Cardiac muscle cell (in vitro differentiated cells and primary cell): Measurements from ENCODE around the gene DLG2. TPM values are rescaled to one million over a fixed set of nuclear protein-coding genes. Genes with fewer than 3 reads are reported as not detected.
"Not testable (repeated sequence)": the region's sequence is repeated elsewhere in the genome, so short reads cannot be mapped to it uniquely, and the experiment has no call there.

ENCODE experiments used
- DNase-seq, 2 donors: peaks; one replicate each; pipeline versions ENCODE4 v3.0.0 to v3.0.0-alpha.2; 2010 to 2017; ENCODE audit warnings: low read depth in 1 of 2, low spot score in 1 of 2
- H3K27ac ChIP-seq: fragments of 200-600 bp; sonication (generic); 2 replicates; pipeline ENCODE4 v1.5.1; 2016
- H3K27me3 ChIP-seq: fragments of 200-600 bp; sonication (generic); 2 replicates; pipeline ENCODE4 v1.6.0; 2016; ENCODE audit warnings: control low read depth
- H3K36me3 ChIP-seq: fragments of 200-600 bp; sonication (generic); 2 replicates; pipeline ENCODE4 v1.5.1; 2016; ENCODE audit warnings: control low read depth
- H3K4me1 ChIP-seq: fragments of 200-600 bp; sonication (generic); 2 replicates; pipeline ENCODE4 v1.8.1; 2017; ENCODE audit warnings: low read depth, mild to moderate bottlenecking, mixed run types
- H3K4me3 ChIP-seq: fragments of 200-600 bp; sonication (generic); 2 replicates; pipeline ENCODE4 v1.5.1; 2016; ENCODE audit warnings: mild to moderate bottlenecking
- H3K9me3 ChIP-seq: fragments of 200-600 bp; sonication (generic); 2 replicates; pipeline ENCODE4 v1.5.1; 2017; ENCODE audit warnings: low read depth, mild to moderate bottlenecking, control low read depth
- polyA plus RNA-seq: library from polyadenylated mRNA; unstranded; fragments of >200 nt; fragmentation: Nextera tagmentation; extraction: Ambion mirVana; gene quantifications from 2 replicates; pipeline ENCODE4 v1.2.1, GENCODE V29; 2016
- total RNA-seq: library from RNA; depleted of rRNA; stranded (reverse); fragments of >200 nt; gene quantifications from 2 replicates; pipeline ENCODE4 v1.2.3, GENCODE V29; 2016
- TF ChIP-seq, protein P1 (sequence below): IDR thresholded peaks from 2 replicates; pipeline ENCODE4 v1.5.1; 2012; ENCODE audit warnings: low read depth, mild to moderate bottlenecking, low read length

Gene DLG2
- total and polyA plus RNA-seq, 2 experiments from 2014 or later: 3.5 to 15.9 TPM

GRCh38 chr11:85247797-85248196, 379.3 kb downstream of the DLG2 start:
- H3K27ac ChIP-seq: no peak overlapping the region
- TF ChIP-seq, protein P1, sequence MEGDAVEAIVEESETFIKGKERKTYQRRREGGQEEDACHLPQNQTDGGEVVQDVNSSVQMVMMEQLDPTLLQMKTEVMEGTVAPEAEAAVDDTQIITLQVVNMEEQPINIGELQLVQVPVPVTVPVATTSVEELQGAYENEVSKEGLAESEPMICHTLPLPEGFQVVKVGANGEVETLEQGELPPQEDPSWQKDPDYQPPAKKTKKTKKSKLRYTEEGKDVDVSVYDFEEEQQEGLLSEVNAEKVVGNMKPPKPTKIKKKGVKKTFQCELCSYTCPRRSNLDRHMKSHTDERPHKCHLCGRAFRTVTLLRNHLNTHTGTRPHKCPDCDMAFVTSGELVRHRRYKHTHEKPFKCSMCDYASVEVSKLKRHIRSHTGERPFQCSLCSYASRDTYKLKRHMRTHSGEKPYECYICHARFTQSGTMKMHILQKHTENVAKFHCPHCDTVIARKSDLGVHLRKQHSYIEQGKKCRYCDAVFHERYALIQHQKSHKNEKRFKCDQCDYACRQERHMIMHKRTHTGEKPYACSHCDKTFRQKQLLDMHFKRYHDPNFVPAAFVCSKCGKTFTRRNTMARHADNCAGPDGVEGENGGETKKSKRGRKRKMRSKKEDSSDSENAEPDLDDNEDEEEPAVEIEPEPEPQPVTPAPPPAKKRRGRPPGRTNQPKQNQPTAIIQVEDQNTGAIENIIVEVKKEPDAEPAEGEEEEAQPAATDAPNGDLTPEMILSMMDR: no peak

GRCh38 chr11:85238906-85239305, 388.2 kb downstream of the DLG2 start:
- Histone ChIP-seq H3K36me3 (no peaks in the 10 kb centered on the region), H3K9me3 (no peaks in the 10 kb centered on the region), H3K27ac (no peak overlapping the region), H3K4me1 (no peaks in the 10 kb centered on the region), H3K4me3 (no peak overlapping the region), H3K27me3 (no peaks in the 10 kb centered on the region)
- TF ChIP-seq, protein P1: no peak
- DNase-seq: no peak

More at GRCh38 chr11:85247797-85248196, 379.3 kb downstream of the DLG2 start:
- H3K9me3 ChIP-seq: no peaks in the 10 kb centered on the region
- H3K36me3 ChIP-seq: no peaks in the 10 kb centered on the region
- H3K4me3 ChIP-seq: no peak overlapping the region
- no peaks in the 10 kb centered on the region for H3K4me1 ChIP-seq
- H3K27me3 ChIP-seq: no peaks in the 10 kb centered on the region
- DNase-seq: no peak

- not testable (repeated sequence) for H3K4me1 ChIP-seq, H3K9me3 ChIP-seq, H3K4me3 ChIP-seq, DNase-seq, H3K36me3 ChIP-seq, H3K27me3 ChIP-seq, H3K27ac ChIP-seq
These were observed 389.1 kb downstream of the DLG2 start for GRCh38 chr11:85238038-85238437.

DNA sequence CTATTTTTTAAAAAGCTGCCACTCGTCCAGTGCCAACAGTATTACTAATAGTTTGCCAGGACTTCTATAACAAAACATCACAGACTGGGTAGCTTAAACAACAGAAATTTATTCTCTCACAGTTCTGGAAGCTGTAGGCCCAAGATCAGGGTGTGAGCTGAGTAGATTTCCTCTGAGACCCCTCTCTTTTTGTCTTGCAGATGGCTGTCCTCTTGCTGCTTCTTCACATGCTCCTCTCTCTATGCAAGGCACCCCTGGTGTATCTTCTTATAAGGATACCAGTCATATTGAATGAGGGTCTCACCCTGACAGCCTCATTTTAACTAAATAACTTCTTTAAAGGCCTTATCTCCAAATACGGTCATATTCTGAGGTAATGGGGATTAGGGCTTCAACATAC, 390.9 kb downstream of the DLG2 start:
- no peaks in the 10 kb centered on the region for H3K9me3 ChIP-seq
- DNase-seq: no peak
- H3K36me3 ChIP-seq: no peaks in the 10 kb centered on the region
- TF ChIP-seq, protein P1: no peak
- H3K4me3 ChIP-seq: no peak overlapping the region
- no peaks in the 10 kb centered on the region for H3K27me3 ChIP-seq
- H3K4me1 ChIP-seq: no peaks in the 10 kb centered on the region
- no peak overlapping the region for H3K27ac ChIP-seq

GRCh38 chr11:85232559-85232958, 394.6 kb downstream of the DLG2 start:
- no peaks in the 10 kb centered on the region for H3K36me3 ChIP-seq
- H3K4me3 ChIP-seq: no peak overlapping the region
- H3K9me3 ChIP-seq: no peaks in the 10 kb centered on the region
- no peaks in the 10 kb centered on the region for H3K27me3 ChIP-seq
- no peak overlapping the region for H3K27ac ChIP-seq
- TF ChIP-seq, protein P1: no peak
- no peak for DNase-seq
- no peaks in the 10 kb centered on the region for H3K4me1 ChIP-seq

DNA sequence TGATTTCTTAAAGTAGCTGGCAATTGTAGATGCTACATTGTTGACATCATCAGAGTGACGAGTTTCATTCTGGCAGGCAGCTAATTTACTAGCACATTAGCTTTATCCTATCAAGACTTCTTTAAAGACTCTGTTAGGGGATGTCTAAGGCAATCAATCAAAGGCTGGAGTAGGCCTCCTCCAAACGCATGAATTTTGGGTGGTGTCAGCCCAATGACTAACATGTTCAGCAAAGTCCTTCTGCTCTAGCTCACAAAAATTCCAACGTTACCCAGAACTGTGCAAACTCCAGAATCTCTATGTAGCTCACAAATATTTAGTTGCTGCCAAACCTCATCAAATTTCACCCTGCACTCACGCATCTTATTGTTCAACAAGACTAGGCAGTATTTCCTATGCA, 395.6 kb downstream of the DLG2 start:
- no peak for DNase-seq
- Histone ChIP-seq H3K27ac (no peak overlapping the region), H3K4me1 (no peaks in the 10 kb centered on the region), H3K36me3 (no peaks in the 10 kb centered on the region), H3K27me3 (no peaks in the 10 kb centered on the region), H3K9me3 (no peaks in the 10 kb centered on the region), H3K4me3 (no peak overlapping the region)
- TF ChIP-seq, protein P1: no peak

GRCh38 chr11:85229723-85230122, 397.4 kb downstream of the DLG2 start:
- H3K27me3 ChIP-seq, H3K27ac ChIP-seq, H3K36me3 ChIP-seq, DNase-seq, H3K4me3 ChIP-seq, H3K9me3 ChIP-seq: not testable (repeated sequence)
- peaks cover 10% of the 10 kb centered on the region for H3K4me1 ChIP-seq
